ENCODE measurements around the gene INSIG1. TPM values are rescaled to one million over a fixed set of nuclear protein-coding genes. Genes with fewer than 3 reads are reported as not detected.

Gene INSIG1
- total and polyA plus RNA-seq, 4 donors: 118 to 219 (median 193) TPM

DNA sequence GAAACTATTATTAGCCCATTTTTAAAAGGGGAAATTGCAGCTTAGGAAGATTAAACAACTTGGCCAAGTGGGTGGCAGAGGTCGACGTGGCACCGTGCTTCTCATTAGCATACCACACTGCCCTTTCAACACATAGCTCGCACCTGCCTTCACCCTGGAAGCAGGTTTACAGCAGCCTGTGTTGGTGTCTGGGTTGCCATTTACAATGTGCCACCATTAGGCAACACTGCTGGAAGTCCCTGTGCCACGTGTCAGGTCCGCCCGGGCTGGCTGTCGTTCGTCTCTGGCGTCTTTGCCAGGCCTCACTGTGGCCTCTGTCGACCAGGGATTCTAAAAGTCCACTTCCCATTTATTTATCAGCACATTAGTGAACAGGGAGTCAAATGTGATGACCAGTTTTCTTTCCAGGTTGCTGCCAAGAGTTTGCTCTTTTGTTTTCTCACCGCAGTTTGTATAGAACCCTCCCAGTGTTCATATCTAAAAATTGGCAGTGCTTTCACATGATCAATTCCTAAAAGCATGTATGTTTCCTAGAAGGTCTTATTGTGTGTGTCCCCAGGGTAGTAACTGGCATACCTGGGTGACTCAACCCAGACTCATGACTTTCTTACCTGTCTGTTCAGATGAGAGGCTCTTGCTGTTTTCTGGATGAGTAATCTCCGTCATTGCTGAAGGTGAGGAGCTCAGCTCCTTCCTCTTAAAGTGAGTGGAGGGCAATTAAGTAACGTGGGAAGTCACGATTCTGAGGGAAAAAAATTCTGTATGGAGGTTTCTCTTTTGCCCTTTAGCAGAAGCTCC lies 9.2 kb downstream of the INSIG1 start (continued):
- TF ChIP-seq, protein P1, sequence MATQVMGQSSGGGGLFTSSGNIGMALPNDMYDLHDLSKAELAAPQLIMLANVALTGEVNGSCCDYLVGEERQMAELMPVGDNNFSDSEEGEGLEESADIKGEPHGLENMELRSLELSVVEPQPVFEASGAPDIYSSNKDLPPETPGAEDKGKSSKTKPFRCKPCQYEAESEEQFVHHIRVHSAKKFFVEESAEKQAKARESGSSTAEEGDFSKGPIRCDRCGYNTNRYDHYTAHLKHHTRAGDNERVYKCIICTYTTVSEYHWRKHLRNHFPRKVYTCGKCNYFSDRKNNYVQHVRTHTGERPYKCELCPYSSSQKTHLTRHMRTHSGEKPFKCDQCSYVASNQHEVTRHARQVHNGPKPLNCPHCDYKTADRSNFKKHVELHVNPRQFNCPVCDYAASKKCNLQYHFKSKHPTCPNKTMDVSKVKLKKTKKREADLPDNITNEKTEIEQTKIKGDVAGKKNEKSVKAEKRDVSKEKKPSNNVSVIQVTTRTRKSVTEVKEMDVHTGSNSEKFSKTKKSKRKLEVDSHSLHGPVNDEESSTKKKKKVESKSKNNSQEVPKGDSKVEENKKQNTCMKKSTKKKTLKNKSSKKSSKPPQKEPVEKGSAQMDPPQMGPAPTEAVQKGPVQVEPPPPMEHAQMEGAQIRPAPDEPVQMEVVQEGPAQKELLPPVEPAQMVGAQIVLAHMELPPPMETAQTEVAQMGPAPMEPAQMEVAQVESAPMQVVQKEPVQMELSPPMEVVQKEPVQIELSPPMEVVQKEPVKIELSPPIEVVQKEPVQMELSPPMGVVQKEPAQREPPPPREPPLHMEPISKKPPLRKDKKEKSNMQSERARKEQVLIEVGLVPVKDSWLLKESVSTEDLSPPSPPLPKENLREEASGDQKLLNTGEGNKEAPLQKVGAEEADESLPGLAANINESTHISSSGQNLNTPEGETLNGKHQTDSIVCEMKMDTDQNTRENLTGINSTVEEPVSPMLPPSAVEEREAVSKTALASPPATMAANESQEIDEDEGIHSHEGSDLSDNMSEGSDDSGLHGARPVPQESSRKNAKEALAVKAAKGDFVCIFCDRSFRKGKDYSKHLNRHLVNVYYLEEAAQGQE (IDR thresholded peaks at IDR 0.05): no peak
- TF ChIP-seq GABPA (IDR thresholded peaks at IDR 0.05 in 1 of 2, conservative IDR thresholded peaks at IDR 0.05 in 1 of 2): no peak
- TF ChIP-seq, protein P2, sequence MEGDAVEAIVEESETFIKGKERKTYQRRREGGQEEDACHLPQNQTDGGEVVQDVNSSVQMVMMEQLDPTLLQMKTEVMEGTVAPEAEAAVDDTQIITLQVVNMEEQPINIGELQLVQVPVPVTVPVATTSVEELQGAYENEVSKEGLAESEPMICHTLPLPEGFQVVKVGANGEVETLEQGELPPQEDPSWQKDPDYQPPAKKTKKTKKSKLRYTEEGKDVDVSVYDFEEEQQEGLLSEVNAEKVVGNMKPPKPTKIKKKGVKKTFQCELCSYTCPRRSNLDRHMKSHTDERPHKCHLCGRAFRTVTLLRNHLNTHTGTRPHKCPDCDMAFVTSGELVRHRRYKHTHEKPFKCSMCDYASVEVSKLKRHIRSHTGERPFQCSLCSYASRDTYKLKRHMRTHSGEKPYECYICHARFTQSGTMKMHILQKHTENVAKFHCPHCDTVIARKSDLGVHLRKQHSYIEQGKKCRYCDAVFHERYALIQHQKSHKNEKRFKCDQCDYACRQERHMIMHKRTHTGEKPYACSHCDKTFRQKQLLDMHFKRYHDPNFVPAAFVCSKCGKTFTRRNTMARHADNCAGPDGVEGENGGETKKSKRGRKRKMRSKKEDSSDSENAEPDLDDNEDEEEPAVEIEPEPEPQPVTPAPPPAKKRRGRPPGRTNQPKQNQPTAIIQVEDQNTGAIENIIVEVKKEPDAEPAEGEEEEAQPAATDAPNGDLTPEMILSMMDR (IDR thresholded peaks at IDR 0.05; ENCODE audit: low read depth, low read length, missing input control): no peak

DNA sequence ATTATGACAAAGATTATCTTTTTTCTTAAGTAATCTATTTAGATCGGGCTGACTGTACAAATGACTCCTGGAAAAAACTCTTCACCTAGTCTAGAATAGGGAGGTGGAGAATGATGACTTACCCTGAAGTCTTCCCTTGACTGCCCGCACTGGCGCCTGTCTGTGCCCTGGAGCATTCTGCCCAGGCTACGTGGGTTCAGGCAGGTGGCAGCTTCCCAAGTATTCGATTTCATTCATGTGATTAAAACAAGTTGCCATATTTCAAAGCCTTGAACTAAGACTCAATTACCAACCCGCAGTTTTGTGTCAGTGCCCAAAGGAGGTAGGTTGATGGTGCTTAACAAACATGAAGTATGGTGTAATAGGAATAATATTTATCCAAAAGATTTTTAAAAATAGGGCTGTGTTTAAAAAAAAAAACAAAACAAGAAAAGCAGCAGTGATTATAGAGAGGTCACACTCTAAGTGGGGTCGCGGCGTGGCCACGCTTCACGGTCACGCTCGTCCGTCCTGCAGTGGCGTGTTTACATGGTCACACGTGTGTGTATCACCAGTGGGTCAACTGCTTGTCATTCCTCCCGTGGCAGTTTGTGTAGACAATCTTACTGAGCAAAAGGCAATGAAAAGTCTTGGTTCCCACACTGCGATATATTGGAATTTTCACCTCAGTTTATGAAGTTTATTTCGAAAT lies 10.8 kb downstream of the INSIG1 start:
- Histone ChIP-seq H3K27ac (ENCODE audit: low read depth in 1 of 2, low read length in 2 of 2) (no peak overlapping the region), H3K9ac (ENCODE audit: low read depth in 1 of 2, low read length in 2 of 2) (no peak overlapping the region), H3K27me3 (ENCODE audit: control insufficient read depth in 4 of 4, insufficient read depth in 4 of 4, low read length in 3 of 4) (no peaks in the 10 kb centered on the region), H3K9me3 (ENCODE audit: control insufficient read depth in 4 of 4, low read length in 3 of 4) (no peaks in the 10 kb centered on the region), H3K4me3 (ENCODE audit: low read depth in 1 of 3, low read length in 3 of 3) (no peak overlapping the region), H3K4me1 (ENCODE audit: control insufficient read depth in 4 of 4, insufficient read depth in 4 of 4, low read length in 3 of 4) (peaks cover 0 to 11% (median 3%) of the 10 kb centered on the region in 4 donors), H3K36me3 (ENCODE audit: control insufficient read depth in 4 of 4, insufficient read depth in 3 of 4, low read depth in 1 of 4, low read length in 3 of 4) (peaks cover 9 to 54% (median 48%) of the 10 kb centered on the region in 4 donors)
- WGBS: 73% methylated on average over 19 of the region's 19 CpGs
- TF ChIP-seq FOXA2 (IDR thresholded peaks at IDR 0.05): peak; percentile 27
- TF ChIP-seq JUND (IDR thresholded peaks at IDR 0.05): peak in 1 of 2 donors; percentile 27
- peak; percentile 16 for TF ChIP-seq SP1 (IDR thresholded peaks at IDR 0.05)
- TF ChIP-seq HNF4G (IDR thresholded peaks at IDR 0.05): peak; percentile 13
- peak in 1 of 2 donors; percentile 28 for TF ChIP-seq RXRA (IDR thresholded peaks at IDR 0.05)
- no peak for TF ChIP-seq TAF1 (conservative IDR thresholded peaks at IDR 0.05)
- no peak for DNase-seq (ENCODE audit: low spot score)

DNA sequence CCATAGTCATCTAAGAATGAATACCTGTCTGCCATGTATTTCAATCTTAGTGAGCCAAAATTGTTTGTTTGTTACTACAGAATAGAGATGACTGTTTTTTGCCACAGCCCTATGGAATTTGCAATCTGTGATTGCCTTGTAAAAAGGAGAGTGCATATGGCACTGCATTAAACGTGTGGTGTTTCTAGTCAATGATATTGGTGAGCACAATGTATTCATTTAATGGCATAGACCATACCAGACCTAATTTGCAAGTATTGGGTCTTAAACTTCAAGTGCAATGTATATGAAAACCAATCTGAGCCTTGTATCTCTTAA lies 11.3 kb downstream of the INSIG1 start:
- TF ChIP-seq HNF4A (conservative IDR thresholded peaks at IDR 0.05) (no peak), TAF1 (conservative IDR thresholded peaks at IDR 0.05) (no peak), HNF4G (IDR thresholded peaks at IDR 0.05) (no peak), GABPA (IDR thresholded peaks at IDR 0.05 in 1 of 2, conservative IDR thresholded peaks at IDR 0.05 in 1 of 2) (no peak), FOXA1 (IDR thresholded peaks at IDR 0.05) (no peak), JUND (IDR thresholded peaks at IDR 0.05) (peak in 1 of 2 donors; percentile 4), NR2F2 (IDR thresholded peaks at IDR 0.05) (no peak), SP1 (IDR thresholded peaks at IDR 0.05) (no peak), FOXA2 (IDR thresholded peaks at IDR 0.05) (no peak), YY1 (IDR thresholded peaks at IDR 0.05) (peak; percentile 8)
- TF ChIP-seq, protein P3, sequence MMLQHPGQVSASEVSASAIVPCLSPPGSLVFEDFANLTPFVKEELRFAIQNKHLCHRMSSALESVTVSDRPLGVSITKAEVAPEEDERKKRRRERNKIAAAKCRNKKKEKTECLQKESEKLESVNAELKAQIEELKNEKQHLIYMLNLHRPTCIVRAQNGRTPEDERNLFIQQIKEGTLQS (IDR thresholded peaks at IDR 0.05): no peak
- TF ChIP-seq, protein P1 (IDR thresholded peaks at IDR 0.05): peak; percentile 8
- TF ChIP-seq, protein P4, sequence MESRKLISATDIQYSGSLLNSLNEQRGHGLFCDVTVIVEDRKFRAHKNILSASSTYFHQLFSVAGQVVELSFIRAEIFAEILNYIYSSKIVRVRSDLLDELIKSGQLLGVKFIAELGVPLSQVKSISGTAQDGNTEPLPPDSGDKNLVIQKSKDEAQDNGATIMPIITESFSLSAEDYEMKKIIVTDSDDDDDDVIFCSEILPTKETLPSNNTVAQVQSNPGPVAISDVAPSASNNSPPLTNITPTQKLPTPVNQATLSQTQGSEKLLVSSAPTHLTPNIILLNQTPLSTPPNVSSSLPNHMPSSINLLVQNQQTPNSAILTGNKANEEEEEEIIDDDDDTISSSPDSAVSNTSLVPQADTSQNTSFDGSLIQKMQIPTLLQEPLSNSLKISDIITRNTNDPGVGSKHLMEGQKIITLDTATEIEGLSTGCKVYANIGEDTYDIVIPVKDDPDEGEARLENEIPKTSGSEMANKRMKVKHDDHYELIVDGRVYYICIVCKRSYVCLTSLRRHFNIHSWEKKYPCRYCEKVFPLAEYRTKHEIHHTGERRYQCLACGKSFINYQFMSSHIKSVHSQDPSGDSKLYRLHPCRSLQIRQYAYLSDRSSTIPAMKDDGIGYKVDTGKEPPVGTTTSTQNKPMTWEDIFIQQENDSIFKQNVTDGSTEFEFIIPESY (IDR thresholded peaks at IDR 0.05): peak; percentile 6
- H3K9me3 ChIP-seq (ENCODE audit: control insufficient read depth in 4 of 4, low read length in 3 of 4): no peaks in the 10 kb centered on the region
- peaks cover 8 to 50% (median 44%) of the 10 kb centered on the region in 4 donors for H3K36me3 ChIP-seq (ENCODE audit: control insufficient read depth in 4 of 4, insufficient read depth in 3 of 4, low read depth in 1 of 4, low read length in 3 of 4)
- DNase-seq (ENCODE audit: low spot score): no peak
- 79% methylated on average over 1 of the region's 1 CpG for WGBS
- H3K9ac ChIP-seq (ENCODE audit: low read depth in 1 of 2, low read length in 2 of 2): no peak overlapping the region
- H3K27me3 ChIP-seq (ENCODE audit: control insufficient read depth in 4 of 4, insufficient read depth in 4 of 4, low read length in 3 of 4): no peaks in the 10 kb centered on the region
- peaks cover 0 to 7% (median 3%) of the 10 kb centered on the region in 4 donors for H3K4me1 ChIP-seq (ENCODE audit: control insufficient read depth in 4 of 4, insufficient read depth in 4 of 4, low read length in 3 of 4)
- no peak overlapping the region for H3K4me3 ChIP-seq (ENCODE audit: low read depth in 1 of 3, low read length in 3 of 3)
- peak overlapping the region in 1 of 2 donors; percentile 31 for H3K27ac ChIP-seq (ENCODE audit: low read depth in 1 of 2, low read length in 2 of 2)

Measured in liver (tissue), 9 donors.